ENCODE measurements around the gene HDHD5.

GRCh38 chr22:17119481-17120202 is 39.4 kb downstream of the HDHD5 start:
- no peak for TF ChIP-seq POLR2A (IDR thresholded peaks at IDR 0.05)
- TF ChIP-seq, protein P1, sequence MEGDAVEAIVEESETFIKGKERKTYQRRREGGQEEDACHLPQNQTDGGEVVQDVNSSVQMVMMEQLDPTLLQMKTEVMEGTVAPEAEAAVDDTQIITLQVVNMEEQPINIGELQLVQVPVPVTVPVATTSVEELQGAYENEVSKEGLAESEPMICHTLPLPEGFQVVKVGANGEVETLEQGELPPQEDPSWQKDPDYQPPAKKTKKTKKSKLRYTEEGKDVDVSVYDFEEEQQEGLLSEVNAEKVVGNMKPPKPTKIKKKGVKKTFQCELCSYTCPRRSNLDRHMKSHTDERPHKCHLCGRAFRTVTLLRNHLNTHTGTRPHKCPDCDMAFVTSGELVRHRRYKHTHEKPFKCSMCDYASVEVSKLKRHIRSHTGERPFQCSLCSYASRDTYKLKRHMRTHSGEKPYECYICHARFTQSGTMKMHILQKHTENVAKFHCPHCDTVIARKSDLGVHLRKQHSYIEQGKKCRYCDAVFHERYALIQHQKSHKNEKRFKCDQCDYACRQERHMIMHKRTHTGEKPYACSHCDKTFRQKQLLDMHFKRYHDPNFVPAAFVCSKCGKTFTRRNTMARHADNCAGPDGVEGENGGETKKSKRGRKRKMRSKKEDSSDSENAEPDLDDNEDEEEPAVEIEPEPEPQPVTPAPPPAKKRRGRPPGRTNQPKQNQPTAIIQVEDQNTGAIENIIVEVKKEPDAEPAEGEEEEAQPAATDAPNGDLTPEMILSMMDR (IDR thresholded peaks at IDR 0.05) = no peak
